ENCODE measurements around the gene ITPR2.

DNA sequence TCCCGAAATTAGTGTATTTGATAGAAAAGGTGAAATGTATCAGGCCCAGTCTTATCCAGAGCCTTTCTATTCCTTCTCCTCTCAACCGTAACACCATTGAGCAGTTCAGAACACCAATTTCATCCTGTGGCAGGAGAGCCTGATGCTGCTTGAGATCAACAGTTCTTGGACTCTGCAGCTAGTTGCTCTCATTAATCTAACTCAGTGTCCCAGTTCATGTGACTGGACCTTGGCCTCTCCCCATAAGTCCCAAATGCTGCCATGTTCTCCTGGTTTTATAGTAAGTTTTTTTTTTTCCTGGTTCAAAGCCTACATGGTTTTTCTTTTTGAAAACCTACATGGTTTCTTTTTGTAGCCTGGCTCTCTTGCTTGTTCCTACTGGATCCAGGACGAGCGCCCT, 293.9 kb downstream of the ITPR2 start:
- no peak for TF ChIP-seq POLR2A (IDR thresholded peaks at IDR 0.05)
- TF ChIP-seq, protein P1, sequence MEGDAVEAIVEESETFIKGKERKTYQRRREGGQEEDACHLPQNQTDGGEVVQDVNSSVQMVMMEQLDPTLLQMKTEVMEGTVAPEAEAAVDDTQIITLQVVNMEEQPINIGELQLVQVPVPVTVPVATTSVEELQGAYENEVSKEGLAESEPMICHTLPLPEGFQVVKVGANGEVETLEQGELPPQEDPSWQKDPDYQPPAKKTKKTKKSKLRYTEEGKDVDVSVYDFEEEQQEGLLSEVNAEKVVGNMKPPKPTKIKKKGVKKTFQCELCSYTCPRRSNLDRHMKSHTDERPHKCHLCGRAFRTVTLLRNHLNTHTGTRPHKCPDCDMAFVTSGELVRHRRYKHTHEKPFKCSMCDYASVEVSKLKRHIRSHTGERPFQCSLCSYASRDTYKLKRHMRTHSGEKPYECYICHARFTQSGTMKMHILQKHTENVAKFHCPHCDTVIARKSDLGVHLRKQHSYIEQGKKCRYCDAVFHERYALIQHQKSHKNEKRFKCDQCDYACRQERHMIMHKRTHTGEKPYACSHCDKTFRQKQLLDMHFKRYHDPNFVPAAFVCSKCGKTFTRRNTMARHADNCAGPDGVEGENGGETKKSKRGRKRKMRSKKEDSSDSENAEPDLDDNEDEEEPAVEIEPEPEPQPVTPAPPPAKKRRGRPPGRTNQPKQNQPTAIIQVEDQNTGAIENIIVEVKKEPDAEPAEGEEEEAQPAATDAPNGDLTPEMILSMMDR (IDR thresholded peaks at IDR 0.05), result no peak
